ENCODE results near the gene SPPL3. TPM values are rescaled to one million over a fixed set of nuclear protein-coding genes. Genes with fewer than 3 reads are reported as not detected.

SPPL3 gene
- total RNA-seq, 1 donor from 2014 or later = 26.8 TPM

- intact Hi-C loops (cut with micrococcal nuclease) = no loop called here
- H3K9me3 ChIP-seq (replicated peaks) = peaks cover 20% of the 10 kb centered on the region
- no peaks in the 10 kb centered on the region for H3K27me3 ChIP-seq (ENCODE audit: low read depth)
- H3K36me3 ChIP-seq = no peaks in the 10 kb centered on the region
- no peak overlapping the region for H3K4me3 ChIP-seq
- no peak overlapping the region for H3K27ac ChIP-seq (replicated peaks)
- peaks cover 33% of the 10 kb centered on the region for H3K4me1 ChIP-seq
- DNase-seq = no peak
- TF ChIP-seq, protein P1, sequence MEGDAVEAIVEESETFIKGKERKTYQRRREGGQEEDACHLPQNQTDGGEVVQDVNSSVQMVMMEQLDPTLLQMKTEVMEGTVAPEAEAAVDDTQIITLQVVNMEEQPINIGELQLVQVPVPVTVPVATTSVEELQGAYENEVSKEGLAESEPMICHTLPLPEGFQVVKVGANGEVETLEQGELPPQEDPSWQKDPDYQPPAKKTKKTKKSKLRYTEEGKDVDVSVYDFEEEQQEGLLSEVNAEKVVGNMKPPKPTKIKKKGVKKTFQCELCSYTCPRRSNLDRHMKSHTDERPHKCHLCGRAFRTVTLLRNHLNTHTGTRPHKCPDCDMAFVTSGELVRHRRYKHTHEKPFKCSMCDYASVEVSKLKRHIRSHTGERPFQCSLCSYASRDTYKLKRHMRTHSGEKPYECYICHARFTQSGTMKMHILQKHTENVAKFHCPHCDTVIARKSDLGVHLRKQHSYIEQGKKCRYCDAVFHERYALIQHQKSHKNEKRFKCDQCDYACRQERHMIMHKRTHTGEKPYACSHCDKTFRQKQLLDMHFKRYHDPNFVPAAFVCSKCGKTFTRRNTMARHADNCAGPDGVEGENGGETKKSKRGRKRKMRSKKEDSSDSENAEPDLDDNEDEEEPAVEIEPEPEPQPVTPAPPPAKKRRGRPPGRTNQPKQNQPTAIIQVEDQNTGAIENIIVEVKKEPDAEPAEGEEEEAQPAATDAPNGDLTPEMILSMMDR (IDR thresholded peaks at IDR 0.05; ENCODE audit: borderline replicate concordance) = no peak
Measured at GRCh38 chr12:120790114-120790513, 114.0 kb downstream of the SPPL3 start.

- Histone ChIP-seq H3K36me3 (peaks cover 16% of the 10 kb centered on the region), H3K4me3 (no peak overlapping the region), H3K9me3 (replicated peaks) (no peaks in the 10 kb centered on the region), H3K27ac (replicated peaks) (peak overlapping the region; percentile 22), H3K4me1 (peaks cover 36% of the 10 kb centered on the region), H3K27me3 (ENCODE audit: low read depth) (no peaks in the 10 kb centered on the region)
- TF ChIP-seq, protein P1 (IDR thresholded peaks at IDR 0.05; ENCODE audit: borderline replicate concordance) = peak; percentile 20
- DNase-seq = no peak
- intact Hi-C loops (cut with micrococcal nuclease) = no loop called here
Measured at GRCh38 chr12:120787889-120788288, 116.3 kb downstream of the SPPL3 start.

- Histone ChIP-seq H3K27ac (replicated peaks) (no peak overlapping the region), H3K27me3 (ENCODE audit: low read depth) (no peaks in the 10 kb centered on the region)
- intact Hi-C loops (cut with micrococcal nuclease) = no loop called here
Measured at GRCh38 chr12:120784804-120785203, 119.4 kb downstream of the SPPL3 start.

DNA sequence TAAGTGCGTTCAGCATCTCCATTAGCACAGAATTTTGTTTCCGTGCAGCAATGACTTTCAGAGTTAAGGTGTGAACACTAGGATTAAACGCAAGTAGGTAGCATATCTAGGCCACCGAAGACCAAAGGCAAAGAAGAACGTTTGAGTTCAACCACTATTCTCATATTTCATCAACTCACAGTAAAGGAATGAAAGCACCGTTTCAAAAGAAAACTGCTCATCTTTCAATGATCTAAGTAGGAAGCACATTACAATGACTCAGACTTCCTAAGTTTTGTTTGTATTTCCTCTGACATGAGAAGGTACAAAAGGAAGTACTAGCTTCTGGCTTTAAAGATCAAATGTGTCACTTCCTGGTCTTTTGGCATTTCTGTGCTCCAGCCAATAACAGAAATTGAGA, 121.0 kb downstream of the SPPL3 start:
- H3K9me3 ChIP-seq (replicated peaks) = no peaks in the 10 kb centered on the region
- peaks cover 39% of the 10 kb centered on the region for H3K36me3 ChIP-seq
- peak overlapping the region; percentile 61 for H3K27ac ChIP-seq (replicated peaks)
- H3K4me3 ChIP-seq = peak overlapping the region; percentile 3
- DNase-seq = no peak
- H3K4me1 ChIP-seq = peaks cover 18% of the 10 kb centered on the region
- no peaks in the 10 kb centered on the region for H3K27me3 ChIP-seq (ENCODE audit: low read depth)
- TF ChIP-seq, protein P1 (IDR thresholded peaks at IDR 0.05; ENCODE audit: borderline replicate concordance) = no peak
- intact Hi-C loops (cut with micrococcal nuclease) = no loop called here

More at GRCh38 chr12:120784804-120785203, 119.4 kb downstream of the SPPL3 start:
- peaks cover 39% of the 10 kb centered on the region for H3K36me3 ChIP-seq
- DNase-seq = no peak
- TF ChIP-seq, protein P1 (IDR thresholded peaks at IDR 0.05; ENCODE audit: borderline replicate concordance) = no peak
- H3K4me3 ChIP-seq = no peak overlapping the region
- H3K4me1 ChIP-seq = peaks cover 23% of the 10 kb centered on the region
- H3K9me3 ChIP-seq (replicated peaks) = no peaks in the 10 kb centered on the region

DNA sequence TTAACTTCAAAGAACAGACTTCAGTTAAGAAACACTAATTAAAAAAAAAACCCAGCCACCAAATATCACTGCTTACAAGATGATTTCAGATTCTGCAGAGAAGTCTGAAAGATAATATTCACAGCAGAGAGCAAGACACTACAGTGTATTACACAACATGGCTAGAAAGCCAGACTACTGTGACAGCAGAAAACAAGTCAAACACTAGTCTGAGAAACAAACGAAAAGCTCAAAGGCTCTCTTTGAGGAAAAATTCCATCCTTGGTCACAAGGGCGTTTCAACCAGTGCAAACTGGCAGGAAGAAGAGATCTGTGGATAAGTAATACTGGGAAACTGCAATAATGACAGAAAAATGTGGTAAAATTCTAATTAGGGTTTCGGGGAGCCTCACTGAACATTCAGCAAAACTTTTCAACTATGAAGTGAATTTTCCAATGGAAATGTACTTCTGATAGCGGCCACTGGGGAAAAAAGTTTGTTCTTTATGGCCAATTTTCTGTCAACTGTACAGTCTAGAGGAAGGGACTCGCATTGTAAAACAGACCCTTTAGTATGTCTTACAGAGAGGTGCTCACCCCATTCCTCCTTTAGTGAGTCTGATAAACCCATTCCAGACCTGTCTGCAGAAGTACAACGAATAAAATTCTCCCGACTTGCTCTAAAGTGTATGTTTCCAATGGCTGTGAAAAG, 128.2 kb downstream of the SPPL3 start:
- peaks cover 15% of the 10 kb centered on the region for H3K36me3 ChIP-seq
- intact Hi-C loops (cut with micrococcal nuclease) = no loop called here
- no peaks in the 10 kb centered on the region for H3K27me3 ChIP-seq (ENCODE audit: low read depth)
- H3K4me3 ChIP-seq = no peak overlapping the region
- no peaks in the 10 kb centered on the region for H3K9me3 ChIP-seq (replicated peaks)
- peak overlapping the region; percentile 20 for H3K27ac ChIP-seq (replicated peaks)
- no peak for DNase-seq
- peaks cover 27% of the 10 kb centered on the region for H3K4me1 ChIP-seq
- TF ChIP-seq, protein P1 (IDR thresholded peaks at IDR 0.05; ENCODE audit: borderline replicate concordance) = peak; percentile 21

Data from left ventricle myocardium inferior (tissue), 1 donor.